Fibroblast of lung (primary cell): ENCODE results near the gene SCAF1.

Source experiments
- EZH2 ChIP-seq: IDR thresholded peaks from 2 replicates; pipeline ENCODE4 v1.5.1; 2012; ENCODE audit warnings: low read length, control low read depth, mild to moderate bottlenecking; ENCODE audit errors: missing control alignments
- TF ChIP-seq, protein P1 (sequence below), 2 donors: IDR thresholded peaks in 1 of 2; conservative IDR thresholded peaks in 1 of 2; 1 replicate in 1 of 2; 2 replicates in 1 of 2; pipeline ENCODE4 v1.5.1; 2011 to 2012; ENCODE audit warnings: low read length in 2 of 2, control low read depth in 1 of 2, inconsistent platforms in 1 of 2, low read depth in 1 of 2, mild to moderate bottlenecking in 1 of 2

DNA sequence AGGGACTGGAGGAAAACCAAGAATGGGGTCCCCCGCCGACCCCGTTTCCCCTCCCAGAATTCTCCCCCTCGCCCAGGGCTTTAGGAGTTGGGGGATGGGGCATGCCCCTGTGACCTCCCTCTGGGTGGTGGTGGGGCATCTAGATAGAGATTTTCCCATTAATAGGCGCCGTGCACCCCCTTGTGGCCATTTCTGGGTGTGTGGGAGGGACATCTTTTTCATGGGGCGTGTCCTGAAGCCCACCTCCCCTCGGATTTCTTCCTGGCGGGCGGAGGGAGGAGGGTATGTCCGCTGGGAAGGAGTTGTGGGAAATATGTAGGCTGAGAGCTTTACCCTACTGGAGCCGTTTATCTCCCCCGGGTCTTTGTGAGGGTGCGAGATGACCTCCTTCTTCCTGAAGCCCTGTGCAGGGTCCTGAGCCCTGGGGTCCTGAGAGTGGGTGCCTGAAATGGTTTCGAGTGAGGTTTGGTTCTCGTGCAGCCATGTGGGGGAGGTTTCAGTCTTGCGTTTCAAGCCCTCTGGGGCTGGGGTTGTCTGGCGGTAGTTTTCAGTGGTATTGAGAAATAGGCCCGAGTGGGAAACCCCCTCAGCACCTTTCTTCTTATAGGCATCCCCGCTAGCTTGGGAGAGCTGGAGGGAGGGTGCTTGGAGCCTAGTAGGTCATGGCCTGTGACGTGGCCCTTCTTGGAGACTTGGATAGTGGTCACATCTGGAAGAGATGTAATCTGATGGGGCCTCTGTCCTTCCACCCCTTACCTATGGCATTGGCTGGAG lies 36.1 kb downstream of the SCAF1 start:
- TF ChIP-seq EZH2 = no peak
- TF ChIP-seq, protein P1, sequence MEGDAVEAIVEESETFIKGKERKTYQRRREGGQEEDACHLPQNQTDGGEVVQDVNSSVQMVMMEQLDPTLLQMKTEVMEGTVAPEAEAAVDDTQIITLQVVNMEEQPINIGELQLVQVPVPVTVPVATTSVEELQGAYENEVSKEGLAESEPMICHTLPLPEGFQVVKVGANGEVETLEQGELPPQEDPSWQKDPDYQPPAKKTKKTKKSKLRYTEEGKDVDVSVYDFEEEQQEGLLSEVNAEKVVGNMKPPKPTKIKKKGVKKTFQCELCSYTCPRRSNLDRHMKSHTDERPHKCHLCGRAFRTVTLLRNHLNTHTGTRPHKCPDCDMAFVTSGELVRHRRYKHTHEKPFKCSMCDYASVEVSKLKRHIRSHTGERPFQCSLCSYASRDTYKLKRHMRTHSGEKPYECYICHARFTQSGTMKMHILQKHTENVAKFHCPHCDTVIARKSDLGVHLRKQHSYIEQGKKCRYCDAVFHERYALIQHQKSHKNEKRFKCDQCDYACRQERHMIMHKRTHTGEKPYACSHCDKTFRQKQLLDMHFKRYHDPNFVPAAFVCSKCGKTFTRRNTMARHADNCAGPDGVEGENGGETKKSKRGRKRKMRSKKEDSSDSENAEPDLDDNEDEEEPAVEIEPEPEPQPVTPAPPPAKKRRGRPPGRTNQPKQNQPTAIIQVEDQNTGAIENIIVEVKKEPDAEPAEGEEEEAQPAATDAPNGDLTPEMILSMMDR (conservative IDR thresholded peaks at IDR 0.05 in 1 of 2, IDR thresholded peaks at IDR 0.05 in 1 of 2; ENCODE audit: low read depth in 1 of 2, low read length in 2 of 2) = peak; percentile 56 to 64
